Measurements from ENCODE around the gene ADCY10. TPM values are rescaled to one million over a fixed set of nuclear protein-coding genes. Genes with fewer than 3 reads are reported as not detected.
A peak's percentile ranks its signal among the peaks of the same experiment; 100 is the strongest.

ADCY10 gene
- total and polyA plus RNA-seq, 9 of the 15 experiments (the other 6 are each of a cell fraction or from before 2014, with no cell fraction given), result 0.08 to 0.86 (median 0.22) TPM

GRCh38 chr1:167803358-167804207 lies 110.4 kb downstream of the ADCY10 start (continued):
- no peak for TF ChIP-seq THAP7 (CRISPR knock-in tag; IDR thresholded peaks at IDR 0.05)
- no peak for TF ChIP-seq RAD51 (IDR thresholded peaks at IDR 0.05; ENCODE audit: borderline replicate concordance, low read depth)
- no peak for TF ChIP-seq NCOA6 (IDR thresholded peaks at IDR 0.05)
- no peak for TF ChIP-seq IRF1 (CRISPR knock-in tag; IDR thresholded peaks at IDR 0.05; ENCODE audit: borderline replicate concordance)
- TF ChIP-seq NR1H2 (CRISPR knock-in tag; IDR thresholded peaks at IDR 0.05), result no peak
- no peak for TF ChIP-seq FOXJ3 (CRISPR knock-in tag; IDR thresholded peaks at IDR 0.05)
- no peak for TF ChIP-seq ZNF347 (CRISPR knock-in tag; IDR thresholded peaks at IDR 0.05; ENCODE audit: low read depth)
- peak; percentile 14 for TF ChIP-seq FOS (IDR thresholded peaks at IDR 0.05; ENCODE audit: extremely low read depth, insufficient read length)
- no peak for TF ChIP-seq MXD1 (CRISPR knock-in tag; IDR thresholded peaks at IDR 0.05; ENCODE audit: borderline replicate concordance, poor library complexity, severe bottlenecking)
- no peak for TF ChIP-seq HDAC6 (IDR thresholded peaks at IDR 0.05; ENCODE audit: low read depth, low read length)
- no peak for TF ChIP-seq KDM2B (CRISPR knock-in tag; IDR thresholded peaks at IDR 0.05)
- no peak for TF ChIP-seq E2F4 (CRISPR knock-in tag; IDR thresholded peaks at IDR 0.05; ENCODE audit: low read depth)
- TF ChIP-seq NFYB (IDR thresholded peaks at IDR 0.05; ENCODE audit: extremely low read depth, insufficient read length), result no peak
- no peak for TF ChIP-seq ILK (tag; IDR thresholded peaks at IDR 0.05; ENCODE audit: borderline replicate concordance, low read depth)
- TF ChIP-seq HDAC1 (IDR thresholded peaks at IDR 0.05), result peak in 1 of 2 experiments; percentile 60; a peak in 1 of 4 replicates
- TF ChIP-seq DMBX1 (CRISPR knock-in tag; IDR thresholded peaks at IDR 0.05; ENCODE audit: borderline replicate concordance), result 0 out of 2 replicates have a peak, but pooled peaks have one; percentile 25
- no peak for TF ChIP-seq CHD4 (IDR thresholded peaks at IDR 0.05; ENCODE audit: insufficient read depth, insufficient replicate concordance, low read depth, low read length, poor library complexity, severe bottlenecking)
- TF ChIP-seq KAT7 (CRISPR knock-in tag; IDR thresholded peaks at IDR 0.05; ENCODE audit: borderline replicate concordance), result no peak
- TF ChIP-seq ESRRB (CRISPR knock-in tag; IDR thresholded peaks at IDR 0.05; ENCODE audit: borderline replicate concordance), result no peak
- no peak for TF ChIP-seq ZBTB43 (CRISPR knock-in tag; IDR thresholded peaks at IDR 0.05)
- no peak for TF ChIP-seq CBX2 (IDR thresholded peaks at IDR 0.05; ENCODE audit: insufficient read depth, low read length, poor library complexity, severe bottlenecking)
